Measurements from ENCODE around the gene WWP2.

The WWP2 gene

DNA sequence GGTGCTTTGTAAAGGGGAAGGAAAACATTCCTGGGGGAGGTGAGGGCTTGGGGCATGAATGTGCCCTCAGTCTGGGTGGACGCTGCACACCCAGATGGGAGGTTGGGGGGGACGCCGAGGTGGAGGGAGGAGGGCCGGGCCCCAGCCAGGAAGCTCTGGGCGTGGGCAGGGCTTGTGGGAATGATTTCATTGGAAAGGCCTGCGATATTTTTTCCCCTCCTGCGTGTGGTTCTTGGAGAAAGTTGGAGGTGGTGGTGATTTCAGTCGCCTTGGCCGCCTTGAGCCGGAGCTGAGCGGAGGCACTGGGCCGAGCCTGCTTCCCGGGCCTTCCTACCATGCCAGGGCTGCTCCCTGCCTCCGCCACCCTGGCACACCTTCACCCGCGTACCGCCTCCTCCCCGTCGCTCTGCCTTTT is 162.7 kb downstream of the WWP2 start:
- DNase-seq, result peak in 1 of 51 donors; percentile 11

DNA sequence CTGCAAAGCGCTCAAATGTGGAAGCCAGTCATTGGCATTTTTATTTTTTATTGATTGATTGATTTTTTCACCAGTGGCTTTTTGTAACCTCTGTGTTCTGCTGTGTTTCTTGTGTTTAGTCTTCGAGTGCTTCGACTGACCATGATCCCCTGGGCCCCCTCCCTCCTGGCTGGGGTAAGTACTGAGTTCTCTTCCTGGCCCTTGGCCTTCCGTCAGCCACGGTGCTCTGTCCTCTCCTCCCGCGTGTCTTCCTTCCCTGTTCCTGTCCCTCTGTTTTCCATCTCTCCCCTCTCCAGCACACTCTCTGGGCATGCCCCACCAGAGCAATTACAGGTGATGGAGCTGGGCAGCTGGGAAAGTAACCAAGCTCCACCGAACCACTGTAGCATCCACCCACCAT is 163.2 kb downstream of the WWP2 start:
- DNase-seq, result no peak

DNA sequence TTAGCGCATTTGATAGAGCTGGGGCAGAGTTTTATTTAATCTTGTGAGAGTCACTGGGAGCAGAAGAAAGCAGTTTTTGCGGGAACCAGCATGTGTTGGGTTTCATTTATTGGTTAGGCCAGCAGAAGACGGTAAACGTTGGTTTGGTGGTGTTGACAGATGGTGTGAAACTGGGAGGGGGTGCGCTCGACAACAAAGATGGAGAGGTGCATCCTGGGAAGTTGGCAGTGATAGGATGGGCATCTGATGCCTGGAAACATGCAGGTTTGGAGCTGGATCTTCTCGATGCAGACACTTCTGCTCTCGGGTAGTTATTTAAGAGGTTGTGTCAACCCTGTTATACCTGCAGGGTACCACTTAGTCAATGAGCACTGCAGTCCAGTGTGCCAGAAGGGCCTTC is 164.1 kb downstream of the WWP2 start:
- DNase-seq, result no peak

DNA sequence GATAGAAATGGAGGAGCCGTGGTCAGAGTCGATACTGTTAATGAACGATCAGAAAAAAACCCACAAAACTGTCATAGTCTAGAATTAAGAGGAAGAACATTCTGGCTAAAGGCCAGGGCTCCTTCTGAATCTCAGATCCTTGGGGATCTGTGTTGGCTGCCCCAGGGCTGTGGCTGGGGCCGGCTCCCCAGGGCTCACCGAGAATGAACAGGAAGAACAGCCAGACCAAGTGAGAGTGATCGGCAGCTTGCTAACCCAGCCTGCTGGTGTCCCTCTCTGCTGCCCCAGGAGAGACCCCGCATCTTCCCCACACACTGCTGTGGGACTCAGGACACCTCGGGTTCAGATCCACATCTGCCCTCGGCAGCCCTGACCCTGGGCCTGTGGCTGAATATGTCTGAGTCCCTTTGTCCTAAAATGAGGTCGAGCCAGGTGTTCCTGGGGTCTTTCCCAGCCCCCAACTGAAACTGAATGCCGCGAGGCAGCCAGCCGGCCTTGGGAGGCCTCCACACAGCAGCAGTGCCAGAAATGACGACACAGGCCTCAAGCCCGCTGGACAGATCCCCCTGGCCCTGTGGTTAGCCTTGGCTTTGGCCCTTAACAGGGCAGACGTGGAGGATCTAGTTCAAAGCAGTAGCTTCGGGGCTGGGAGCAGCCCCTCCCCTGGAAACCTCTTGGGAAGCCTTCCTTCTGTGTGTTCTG is 165.1 kb downstream of the WWP2 start:
- DNase-seq, result peak in 28 of 51 donors; percentile 7 to 73 (median 31)

DNA sequence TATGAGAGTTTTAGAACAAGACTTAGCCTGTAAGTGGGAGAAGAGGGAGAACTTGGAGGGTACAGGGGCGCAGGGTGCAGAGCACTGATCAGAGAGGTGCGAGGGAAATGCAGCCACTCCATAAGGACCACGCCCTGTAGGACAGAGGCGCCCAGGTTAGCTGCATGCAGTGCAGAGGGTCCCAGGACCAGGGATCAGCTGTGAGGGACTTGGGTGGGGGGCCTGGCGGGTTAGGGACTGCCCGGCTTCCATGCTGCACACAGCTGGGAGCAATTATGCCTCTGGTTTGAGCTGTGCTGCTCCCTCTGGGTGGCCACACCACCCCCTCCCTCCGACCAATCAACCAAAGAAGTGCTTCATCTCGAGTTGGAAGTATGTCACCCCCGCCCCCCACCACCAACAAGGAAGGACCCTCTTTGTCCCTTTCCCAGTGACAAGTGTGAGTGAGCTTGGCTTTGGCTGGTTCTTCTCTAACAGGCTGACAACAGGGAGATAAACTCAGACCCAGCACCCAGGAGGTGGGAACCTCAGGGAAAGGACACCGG is 166.8 kb downstream of the WWP2 start:
- no peak for DNase-seq

DNA sequence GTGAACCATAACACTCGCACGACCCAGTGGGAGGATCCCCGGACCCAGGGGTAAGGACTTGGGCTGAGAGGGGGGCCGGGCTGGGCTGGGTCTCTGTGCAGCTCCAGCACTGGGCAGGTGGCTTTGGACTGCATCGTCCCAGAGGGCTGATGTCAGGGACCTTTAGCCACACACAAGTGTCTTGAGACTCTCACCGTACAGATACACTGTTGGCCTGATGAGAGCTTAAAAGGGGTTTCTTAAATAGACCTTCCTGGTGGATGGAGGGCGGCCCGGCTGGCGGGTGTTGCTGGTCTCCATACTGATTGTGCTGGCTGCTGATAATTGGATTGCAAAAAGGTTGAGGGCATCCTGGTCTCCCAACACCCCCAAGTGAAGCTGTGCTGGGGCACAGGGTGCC is 167.3 kb downstream of the WWP2 start:
- no peak for DNase-seq

DNA sequence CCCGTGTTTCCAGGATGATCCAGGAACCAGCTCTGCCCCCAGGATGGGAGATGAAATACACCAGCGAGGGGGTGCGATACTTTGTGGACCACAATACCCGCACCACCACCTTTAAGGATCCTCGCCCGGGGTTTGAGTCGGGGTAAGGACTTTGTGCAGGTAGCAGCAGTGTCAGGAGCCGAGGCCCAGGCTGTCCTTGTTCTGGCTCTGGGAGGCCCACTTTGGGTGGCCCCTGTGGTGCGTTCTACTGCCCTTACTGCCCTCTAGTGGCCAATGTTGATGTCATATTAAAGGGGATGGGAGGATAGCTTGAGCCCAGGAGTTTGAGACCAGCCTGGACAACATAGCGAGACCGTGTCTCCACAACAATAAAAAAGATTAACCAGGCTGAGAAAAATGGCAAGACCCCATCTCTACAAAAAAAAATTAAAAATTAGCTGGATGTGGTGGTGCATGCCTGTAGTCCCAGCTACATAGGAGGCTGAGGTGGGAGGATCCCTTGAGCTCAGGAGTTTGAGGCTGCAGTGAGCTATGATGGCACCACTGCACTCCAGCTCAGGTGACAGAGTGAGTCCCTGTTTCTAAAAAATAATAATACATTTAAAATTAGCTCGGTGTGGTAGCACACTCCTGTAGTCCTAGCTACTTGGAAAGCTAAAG is 168.1 kb downstream of the WWP2 start:
- DNase-seq, result peak in 19 of 51 donors; percentile 9 to 60 (median 32)

DNA sequence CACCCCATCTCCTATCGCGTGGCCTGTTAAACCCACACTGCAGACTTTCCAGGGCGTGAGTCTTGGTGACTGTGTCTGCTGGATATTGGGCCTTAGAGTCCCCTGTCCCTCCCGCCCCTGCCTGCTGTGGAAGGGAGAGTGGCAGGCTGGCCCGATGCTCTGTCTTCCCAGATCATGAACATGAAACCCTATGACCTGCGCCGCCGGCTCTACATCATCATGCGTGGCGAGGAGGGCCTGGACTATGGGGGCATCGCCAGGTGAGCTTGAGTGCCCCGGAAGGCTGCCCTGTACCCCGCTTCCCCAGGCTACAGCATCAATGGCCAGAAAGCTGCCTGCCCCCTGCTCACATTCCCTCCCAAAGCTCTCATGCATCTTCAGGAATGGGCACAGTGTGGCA is 169.5 kb downstream of the WWP2 start:
- no peak for DNase-seq

DNA sequence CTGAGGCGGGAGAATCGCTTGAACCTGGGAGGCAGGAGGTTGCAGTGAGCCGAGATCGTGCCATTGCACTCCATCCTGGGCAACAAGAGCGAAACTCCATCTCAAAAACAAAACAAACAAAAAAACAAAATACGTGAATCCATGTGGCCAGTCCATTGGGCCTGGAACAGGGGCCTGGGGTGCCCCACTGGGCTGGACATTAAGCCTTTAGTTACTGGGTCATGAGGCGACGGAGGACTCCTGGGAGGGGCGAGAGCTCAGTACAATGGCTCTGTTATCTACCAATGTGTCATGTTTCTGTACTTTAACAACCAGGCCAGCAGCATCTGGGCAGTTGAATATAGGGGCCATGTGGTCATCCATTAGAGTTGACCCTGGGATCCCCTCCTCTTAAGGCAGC is 170.1 kb downstream of the WWP2 start:
- peak in 27 of 51 donors; percentile 10 to 74 (median 34) for DNase-seq

DNA sequence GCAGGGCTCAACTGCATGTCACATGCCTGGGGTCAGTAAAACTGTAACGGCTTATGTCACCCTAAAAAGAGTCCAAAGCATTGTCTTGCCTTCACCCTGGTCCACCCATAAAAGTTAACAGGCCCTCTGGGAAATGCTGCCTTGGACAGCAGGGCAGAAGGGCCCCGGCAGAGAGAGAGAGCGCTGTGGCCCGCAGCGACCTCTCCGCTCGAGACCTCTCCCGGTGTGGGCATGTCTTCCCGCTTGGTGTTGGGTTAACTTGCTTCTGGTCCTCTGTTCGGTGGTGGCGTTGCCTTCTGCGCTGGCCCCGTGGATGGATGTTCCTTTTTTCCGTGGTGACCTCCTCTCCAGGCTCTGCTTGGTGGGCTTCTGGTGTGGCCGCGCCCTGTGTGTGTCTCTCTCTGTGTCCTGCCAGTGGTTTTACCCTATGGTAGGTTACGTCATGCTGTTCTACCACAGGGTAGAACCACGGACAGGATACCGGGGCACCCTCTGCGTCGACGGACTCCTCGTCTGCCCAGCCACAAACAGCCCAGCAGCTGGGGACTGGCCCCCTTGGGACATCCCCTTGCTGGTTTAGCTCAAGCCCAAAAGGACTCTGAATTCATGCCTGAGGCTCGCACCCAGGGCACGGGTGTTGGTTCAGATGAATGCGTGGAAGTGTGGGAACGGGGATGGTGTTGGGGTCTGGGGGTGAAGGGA is 170.7 kb downstream of the WWP2 start:
- DNase-seq, result no peak

DNA sequence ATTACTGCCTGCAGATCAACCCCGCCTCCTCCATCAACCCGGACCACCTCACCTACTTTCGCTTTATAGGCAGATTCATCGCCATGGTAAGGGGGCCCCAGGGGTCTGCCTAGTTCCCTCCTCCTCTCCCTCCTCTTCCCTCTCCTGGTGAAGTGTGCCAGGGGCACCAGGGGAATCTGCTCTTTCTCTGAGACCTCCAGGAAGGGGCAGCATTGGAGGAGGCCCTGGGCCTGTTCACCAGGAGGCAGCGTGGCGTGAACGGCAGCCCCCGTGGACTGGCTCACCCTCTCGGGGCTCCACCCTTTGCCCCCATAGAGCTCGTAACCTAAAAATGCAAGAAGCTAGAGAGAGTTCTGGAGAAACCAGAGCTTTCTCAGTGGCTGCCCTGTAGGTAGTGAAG is 171.9 kb downstream of the WWP2 start:
- DNase-seq, result no peak

DNA sequence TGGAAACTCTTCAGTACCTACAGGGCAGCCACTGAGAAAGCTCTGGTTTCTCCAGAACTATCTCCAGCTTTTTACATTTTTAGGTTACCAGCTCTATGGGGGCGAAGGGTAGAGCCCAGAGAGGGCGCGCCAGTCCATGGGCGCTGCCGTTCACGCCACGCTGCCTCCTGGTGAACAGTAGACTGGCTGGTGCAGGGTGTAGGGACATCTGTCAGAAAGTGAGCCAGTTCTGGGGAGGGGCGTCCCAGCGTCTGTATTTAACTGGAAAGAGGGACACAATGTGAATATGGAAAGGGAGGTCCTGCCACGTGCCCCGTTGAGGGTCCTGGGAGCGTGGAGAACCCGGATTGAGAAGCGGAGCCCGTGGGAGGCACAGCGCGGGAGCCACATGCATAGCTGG is 172.6 kb downstream of the WWP2 start:
- DNase-seq, result no peak

DNA sequence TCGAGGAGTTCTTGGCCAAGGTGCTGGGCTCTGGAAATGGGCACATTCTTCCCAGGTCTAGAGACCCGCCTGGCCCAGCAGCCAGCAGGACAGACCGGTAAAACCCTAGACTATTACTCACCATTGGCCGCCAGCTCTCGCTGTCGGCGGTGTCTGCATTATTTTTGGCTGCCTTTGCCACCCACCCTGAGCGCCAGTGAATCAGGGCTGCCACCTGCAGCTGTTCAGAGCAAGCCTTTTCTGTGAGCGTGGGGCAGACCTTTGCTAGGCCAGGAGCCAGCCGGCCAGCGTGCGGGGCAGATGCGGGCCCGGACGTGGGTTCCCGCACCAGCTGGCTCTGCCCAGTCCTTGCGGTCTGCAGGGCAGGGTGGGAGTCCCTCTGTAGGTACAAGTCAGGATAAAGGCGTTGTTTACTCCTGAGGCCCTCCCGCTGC is 173.2 kb downstream of the WWP2 start:
- peak in 1 of 51 donors; percentile 36 for DNase-seq

DNA sequence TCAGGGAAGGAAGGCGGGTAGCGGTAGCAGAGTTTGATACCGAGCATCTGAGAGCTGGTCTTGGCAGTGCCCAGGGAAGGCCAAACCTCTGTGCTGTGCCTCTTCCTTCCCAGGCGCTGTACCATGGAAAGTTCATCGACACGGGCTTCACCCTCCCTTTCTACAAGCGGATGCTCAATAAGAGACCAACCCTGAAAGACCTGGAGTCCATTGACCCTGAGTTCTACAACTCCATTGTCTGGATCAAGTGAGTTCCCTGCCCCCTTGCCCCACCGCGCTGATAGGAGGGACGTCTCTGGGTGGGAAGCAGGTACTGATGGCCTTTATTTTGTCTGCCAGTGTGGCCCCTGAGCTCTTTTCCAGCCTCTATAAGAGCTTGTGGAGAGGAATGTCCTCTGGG is 173.6 kb downstream of the WWP2 start:
- no peak for DNase-seq

DNA sequence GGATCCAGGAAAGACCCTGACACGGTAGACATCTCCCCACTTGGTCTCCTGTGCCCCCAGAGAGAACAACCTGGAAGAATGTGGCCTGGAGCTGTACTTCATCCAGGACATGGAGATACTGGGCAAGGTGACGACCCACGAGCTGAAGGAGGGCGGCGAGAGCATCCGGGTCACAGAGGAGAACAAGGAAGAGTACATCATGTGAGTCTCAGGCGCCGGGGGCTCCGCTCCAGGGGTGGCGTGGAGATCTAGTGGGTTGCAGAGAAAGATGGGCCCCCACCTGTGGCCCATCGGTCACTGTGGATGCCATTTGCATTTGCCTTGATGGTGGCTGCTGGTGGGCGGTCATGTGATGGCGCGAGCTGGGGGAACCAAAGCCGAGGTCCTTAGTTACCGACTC is 174.1 kb downstream of the WWP2 start:
- DNase-seq, result no peak

DNA sequence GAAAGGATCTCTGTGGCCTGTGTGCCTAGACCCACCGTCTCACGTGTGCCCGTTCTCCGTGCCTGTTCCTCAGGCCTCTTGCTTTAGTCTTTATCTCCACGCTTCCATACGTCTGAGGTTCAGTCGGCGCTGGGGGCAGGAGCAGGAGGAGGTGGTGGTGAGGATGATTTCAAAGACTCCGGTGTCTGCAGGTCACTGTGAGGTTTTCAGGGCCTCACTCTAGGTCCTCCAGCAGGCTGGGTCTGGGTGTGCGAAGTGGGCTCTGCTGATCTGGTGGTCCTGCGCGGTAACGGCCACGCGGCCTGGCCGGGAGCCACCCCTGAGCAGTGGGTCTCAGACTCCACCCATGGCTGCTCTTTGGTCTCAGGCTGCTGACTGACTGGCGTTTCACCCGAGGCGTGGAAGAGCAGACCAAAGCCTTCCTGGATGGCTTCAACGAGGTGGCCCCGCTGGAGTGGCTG is 174.6 kb downstream of the WWP2 start:
- no peak for DNase-seq

DNA sequence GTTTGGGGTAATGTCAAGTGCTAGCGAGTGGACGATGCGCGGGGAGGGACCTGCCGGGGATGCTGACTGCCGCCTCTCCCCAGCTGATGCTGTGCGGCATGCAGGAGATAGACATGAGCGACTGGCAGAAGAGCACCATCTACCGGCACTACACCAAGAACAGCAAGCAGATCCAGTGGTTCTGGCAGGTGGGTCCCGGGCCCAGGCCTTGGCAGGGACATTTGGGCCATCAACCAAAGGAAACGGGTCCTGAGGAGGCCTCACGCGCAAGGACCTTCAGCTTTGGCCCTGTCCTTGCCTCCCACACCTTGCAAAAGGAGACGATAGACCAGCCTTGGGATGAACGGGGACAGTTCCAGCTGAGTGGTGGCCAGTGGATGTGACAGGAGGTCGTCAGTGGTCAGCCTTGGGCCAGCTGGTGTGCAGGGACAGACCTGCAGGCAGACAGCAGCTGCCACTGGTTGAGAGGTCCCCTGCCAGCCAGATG is 175.4 kb downstream of the WWP2 start:
- peak in 27 of 51 donors; percentile 9 to 73 (median 42) for DNase-seq

DNA sequence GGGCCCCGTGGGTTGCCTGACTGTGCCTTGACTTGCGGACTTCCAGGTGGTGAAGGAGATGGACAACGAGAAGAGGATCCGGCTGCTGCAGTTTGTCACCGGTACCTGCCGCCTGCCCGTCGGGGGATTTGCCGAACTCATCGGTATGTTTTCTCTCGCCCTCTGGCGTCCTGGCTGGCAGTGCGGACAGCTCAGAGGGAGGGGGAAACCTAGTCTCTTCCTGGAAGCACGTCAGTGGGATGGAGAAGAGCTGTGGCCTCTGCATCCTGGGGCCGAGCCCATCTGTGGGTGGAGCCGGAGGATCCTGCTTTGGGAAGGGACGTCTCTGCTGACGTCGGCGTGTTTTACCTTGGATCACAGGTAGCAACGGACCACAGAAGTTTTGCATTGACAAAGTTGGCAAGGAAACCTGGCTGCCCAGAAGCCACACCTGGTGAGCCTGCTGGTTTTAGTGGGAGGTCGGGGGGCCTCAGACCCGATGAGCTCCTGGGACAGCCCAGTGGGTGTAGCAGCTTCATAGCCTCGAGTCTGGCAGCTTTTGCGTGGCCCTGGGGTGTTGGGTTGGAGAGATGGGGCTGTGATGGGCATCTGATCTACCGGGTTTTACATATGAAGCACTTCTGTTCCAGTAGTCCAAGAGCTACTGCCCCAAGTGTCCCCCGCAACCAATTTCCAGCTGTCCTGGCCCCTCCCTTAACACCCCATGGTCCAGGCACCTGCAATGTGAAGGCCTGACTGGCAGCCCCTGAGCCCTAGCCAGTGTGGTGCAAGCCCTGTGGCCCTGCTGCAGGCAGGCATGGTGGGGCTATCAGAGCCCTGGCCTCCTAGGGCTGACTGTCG is 177.1 kb downstream of the WWP2 start:
- DNase-seq, result no peak

DNA sequence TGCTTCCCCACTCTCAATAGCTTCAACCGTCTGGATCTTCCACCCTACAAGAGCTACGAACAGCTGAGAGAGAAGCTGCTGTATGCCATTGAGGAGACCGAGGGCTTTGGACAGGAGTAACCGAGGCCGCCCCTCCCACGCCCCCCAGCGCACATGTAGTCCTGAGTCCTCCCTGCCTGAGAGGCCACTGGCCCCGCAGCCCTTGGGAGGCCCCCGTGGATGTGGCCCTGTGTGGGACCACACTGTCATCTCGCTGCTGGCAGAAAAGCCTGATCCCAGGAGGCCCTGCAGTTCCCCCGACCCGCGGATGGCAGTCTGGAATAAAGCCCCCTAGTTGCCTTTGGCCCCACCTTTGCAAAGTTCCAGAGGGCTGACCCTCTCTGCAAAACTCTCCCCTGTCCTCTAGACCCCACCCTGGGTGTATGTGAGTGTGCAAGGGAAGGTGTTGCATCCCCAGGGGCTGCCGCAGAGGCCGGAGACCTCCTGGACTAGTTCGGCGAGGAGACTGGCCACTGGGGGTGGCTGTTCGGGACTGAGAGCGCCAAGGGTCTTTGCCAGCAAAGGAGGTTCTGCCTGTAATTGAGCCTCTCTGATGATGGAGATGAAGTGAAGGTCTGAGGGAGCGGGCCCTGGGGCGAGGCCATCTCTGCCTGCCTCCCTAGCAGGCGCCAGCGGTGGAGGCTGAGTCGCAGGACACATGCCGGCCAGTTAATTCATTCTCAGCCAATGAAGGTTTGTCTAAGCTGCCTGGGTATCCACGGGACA is 177.9 kb downstream of the WWP2 start:
- DNase-seq, result no peak

DNA sequence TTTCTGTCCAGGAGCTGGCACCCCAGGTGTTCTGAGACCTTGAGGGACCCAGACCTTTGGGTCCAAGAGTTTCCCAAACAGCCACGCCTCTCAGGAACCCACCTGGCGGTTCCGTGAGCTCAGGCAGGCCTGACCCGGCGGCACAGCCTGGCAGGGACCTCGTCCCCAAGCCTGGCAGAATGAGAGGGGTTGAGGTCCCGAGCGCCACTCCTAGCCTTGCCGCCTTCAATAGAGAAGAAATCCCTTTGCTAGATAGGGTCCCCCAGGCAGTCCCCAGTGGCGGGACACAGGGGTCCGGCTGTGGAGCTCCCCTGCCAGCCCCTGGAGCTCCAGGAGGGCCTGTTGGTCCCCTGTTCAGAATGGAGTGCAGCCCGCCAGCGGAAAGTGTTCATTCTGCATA is 178.5 kb downstream of the WWP2 start:
- no peak for DNase-seq
